NB4 (cell line): Measurements from ENCODE around the gene FAM153A.
"Not testable (repeated sequence)": the region's sequence is repeated elsewhere in the genome, so short reads cannot be mapped to it uniquely, and the experiment has no call there.

Source experiments
- POLR2A ChIP-seq: IDR thresholded peaks from 2 replicates; pipeline ENCODE4 v1.6.1; 2011; ENCODE audit warnings: mild to moderate bottlenecking; ENCODE audit not compliant: insufficient read length; ENCODE audit errors: extremely low read depth
- TF ChIP-seq, protein P1 (sequence below): IDR thresholded peaks from one replicate; pipeline ENCODE4 v1.5.1; 2012; ENCODE audit warnings: low read depth, low read length

DNA sequence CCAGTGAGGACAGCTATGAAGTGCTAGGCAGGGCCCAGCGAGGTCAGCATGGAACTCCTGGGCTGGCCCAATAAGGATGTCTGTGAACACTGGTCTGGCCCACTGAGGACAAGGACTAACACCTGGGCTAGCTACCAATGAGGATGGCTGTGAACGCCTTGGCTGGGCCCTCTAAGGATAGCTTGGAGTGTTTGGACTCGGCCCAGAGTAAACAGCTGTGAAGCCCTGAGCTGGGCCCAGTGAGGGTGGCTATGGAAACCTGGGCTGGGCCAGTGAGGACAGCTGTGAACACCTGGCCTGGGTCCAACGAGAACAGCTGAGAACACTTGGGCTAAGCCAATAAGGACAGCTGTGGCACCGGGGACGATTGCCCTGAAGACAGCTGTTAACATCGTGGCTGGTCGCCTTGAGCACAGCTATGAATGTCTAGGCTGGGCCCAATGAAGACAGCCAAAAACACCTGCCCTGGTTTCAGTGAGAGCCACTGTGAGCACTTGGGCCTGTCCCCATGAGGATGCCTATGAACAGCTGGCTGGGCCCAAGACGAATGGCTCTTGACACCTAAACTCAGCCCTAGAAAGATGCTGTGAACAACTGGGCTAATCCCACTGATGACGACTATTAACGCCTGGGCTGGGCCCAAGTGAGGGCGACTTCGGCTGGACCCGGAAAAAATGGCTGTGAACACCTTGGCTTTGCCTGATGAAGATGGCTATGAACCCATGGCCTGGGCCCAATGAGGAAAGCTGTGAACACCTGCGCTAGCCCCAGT lies 18.8 kb downstream of the FAM153A start:
- TF ChIP-seq, protein P1, sequence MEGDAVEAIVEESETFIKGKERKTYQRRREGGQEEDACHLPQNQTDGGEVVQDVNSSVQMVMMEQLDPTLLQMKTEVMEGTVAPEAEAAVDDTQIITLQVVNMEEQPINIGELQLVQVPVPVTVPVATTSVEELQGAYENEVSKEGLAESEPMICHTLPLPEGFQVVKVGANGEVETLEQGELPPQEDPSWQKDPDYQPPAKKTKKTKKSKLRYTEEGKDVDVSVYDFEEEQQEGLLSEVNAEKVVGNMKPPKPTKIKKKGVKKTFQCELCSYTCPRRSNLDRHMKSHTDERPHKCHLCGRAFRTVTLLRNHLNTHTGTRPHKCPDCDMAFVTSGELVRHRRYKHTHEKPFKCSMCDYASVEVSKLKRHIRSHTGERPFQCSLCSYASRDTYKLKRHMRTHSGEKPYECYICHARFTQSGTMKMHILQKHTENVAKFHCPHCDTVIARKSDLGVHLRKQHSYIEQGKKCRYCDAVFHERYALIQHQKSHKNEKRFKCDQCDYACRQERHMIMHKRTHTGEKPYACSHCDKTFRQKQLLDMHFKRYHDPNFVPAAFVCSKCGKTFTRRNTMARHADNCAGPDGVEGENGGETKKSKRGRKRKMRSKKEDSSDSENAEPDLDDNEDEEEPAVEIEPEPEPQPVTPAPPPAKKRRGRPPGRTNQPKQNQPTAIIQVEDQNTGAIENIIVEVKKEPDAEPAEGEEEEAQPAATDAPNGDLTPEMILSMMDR, result not testable (repeated sequence)
- not testable (repeated sequence) for TF ChIP-seq POLR2A
